GM18870 (cell line): ENCODE data around the gene SMURF1.

ENCODE experiments used
- ATAC-seq: cut with Tn5 transposase; IDR thresholded peaks from one replicate; pipeline ENCODE4 v1.9.1; 2021; ENCODE audit warnings: moderate library complexity; ENCODE audit not compliant: unreplicated experiment

SMURF1 gene

GRCh38 chr7:99030951-99031350 is 113.0 kb downstream of the SMURF1 start:
- ATAC-seq: no peak

GRCh38 chr7:99030457-99030856 is 113.5 kb downstream of the SMURF1 start:
- ATAC-seq: no peak

GRCh38 chr7:99029466-99030435 is 114.2 kb downstream of the SMURF1 start:
- no peak for ATAC-seq

GRCh38 chr7:99028261-99028973 is 115.5 kb downstream of the SMURF1 start:
- no peak for ATAC-seq

GRCh38 chr7:99027841-99028240 is 116.1 kb downstream of the SMURF1 start:
- no peak for ATAC-seq

- ATAC-seq: no peak
Measured at GRCh38 chr7:99027241-99027640, 116.7 kb downstream of the SMURF1 start.

- ATAC-seq: no peak
Measured at GRCh38 chr7:99024066-99024465, 119.8 kb downstream of the SMURF1 start.

- no peak for ATAC-seq
Measured at GRCh38 chr7:99021941-99022560, 121.9 kb downstream of the SMURF1 start.

- ATAC-seq: no peak
Measured at GRCh38 chr7:99020413-99020715, 123.5 kb downstream of the SMURF1 start.

GRCh38 chr7:99019523-99020412 is 124.1 kb downstream of the SMURF1 start:
- ATAC-seq: no peak

GRCh38 chr7:99016196-99016595 is 127.7 kb downstream of the SMURF1 start:
- no peak for ATAC-seq

- ATAC-seq: no peak
Measured at GRCh38 chr7:99014113-99014985, 129.6 kb downstream of the SMURF1 start.

- no peak for ATAC-seq
Measured at GRCh38 chr7:99013266-99014112, 130.4 kb downstream of the SMURF1 start.

GRCh38 chr7:99012722-99013121 is 131.2 kb downstream of the SMURF1 start:
- no peak for ATAC-seq

- ATAC-seq: no peak
Measured at GRCh38 chr7:99011706-99012404, 132.1 kb downstream of the SMURF1 start.

- ATAC-seq: no peak
Measured at GRCh38 chr7:99011341-99011705, 132.6 kb downstream of the SMURF1 start.

- ATAC-seq: no peak
Measured at GRCh38 chr7:99010281-99010680, 133.6 kb downstream of the SMURF1 start.

- no peak for ATAC-seq
Measured at GRCh38 chr7:99008921-99009530, 134.9 kb downstream of the SMURF1 start.
